ENCODE measurements around the gene NTMT1.
A peak's percentile ranks its signal among the peaks of the same experiment; 100 is the strongest.
"Not testable (repeated sequence)": the region's sequence is repeated elsewhere in the genome, so short reads cannot be mapped to it uniquely, and the experiment has no call there.

NTMT1 gene

GRCh38 chr9:129626079-129626624 lies at the start of gene NTMT1:
TSS of gene NTMT1 (plus strand) at chr9:129626163. CDS start at chr9:129632704, 6,541 bp downstream.
- DNase-seq (ENCODE audit: low spot score), result peak; percentile 86

GRCh38 chr9:129576546-129577543 lies 49.1 kb upstream of the NTMT1 start:
- no peak for DNase-seq (ENCODE audit: low spot score)

- no peak for DNase-seq (ENCODE audit: low spot score)
Measured at GRCh38 chr9:129579294-129579693, 46.7 kb upstream of the NTMT1 start.

- DNase-seq (ENCODE audit: low spot score), result peak; percentile 91
Measured at GRCh38 chr9:129580211-129580915, 45.6 kb upstream of the NTMT1 start.

- DNase-seq (ENCODE audit: low spot score), result no peak
Measured at GRCh38 chr9:129581505-129582189, 44.3 kb upstream of the NTMT1 start.

- DNase-seq (ENCODE audit: low spot score), result no peak
Measured at GRCh38 chr9:129582855-129583254, 43.1 kb upstream of the NTMT1 start.

GRCh38 chr9:129583308-129584038 lies 42.5 kb upstream of the NTMT1 start:
- no peak for DNase-seq (ENCODE audit: low spot score)

- DNase-seq (ENCODE audit: low spot score), result peak; percentile 70
Measured at GRCh38 chr9:129584136-129584535, 41.8 kb upstream of the NTMT1 start.

- DNase-seq (ENCODE audit: low spot score), result no peak
Measured at GRCh38 chr9:129585352-129585751, 40.6 kb upstream of the NTMT1 start.

- DNase-seq (ENCODE audit: low spot score), result no peak
Measured at GRCh38 chr9:129586245-129586644, 39.7 kb upstream of the NTMT1 start.

GRCh38 chr9:129586685-129587084 lies 39.3 kb upstream of the NTMT1 start:
- DNase-seq (ENCODE audit: low spot score), result no peak

- no peak for DNase-seq (ENCODE audit: low spot score)
Measured at GRCh38 chr9:129587487-129588262, 38.3 kb upstream of the NTMT1 start.

GRCh38 chr9:129590466-129590865 lies 35.5 kb upstream of the NTMT1 start:
- DNase-seq (ENCODE audit: low spot score), result no peak

- DNase-seq (ENCODE audit: low spot score), result no peak
Measured at GRCh38 chr9:129591916-129592315, 34.0 kb upstream of the NTMT1 start.

- not testable (repeated sequence) for DNase-seq (ENCODE audit: low spot score)
Measured at GRCh38 chr9:129592790-129593189, 33.2 kb upstream of the NTMT1 start.

- DNase-seq (ENCODE audit: low spot score), result no peak
Measured at GRCh38 chr9:129594632-129595031, 31.3 kb upstream of the NTMT1 start.

GRCh38 chr9:129595311-129595741 lies 30.6 kb upstream of the NTMT1 start:
- peak; percentile 22 for DNase-seq (ENCODE audit: low spot score)

GRCh38 chr9:129595903-129596540 lies 29.9 kb upstream of the NTMT1 start:
- no peak for DNase-seq (ENCODE audit: low spot score)

- DNase-seq (ENCODE audit: low spot score), result peak; percentile 67
Measured at GRCh38 chr9:129596541-129597331, 29.2 kb upstream of the NTMT1 start.

All from kidney tubule cell (primary cell).